ENCODE data around the gene YBX2.

DNA sequence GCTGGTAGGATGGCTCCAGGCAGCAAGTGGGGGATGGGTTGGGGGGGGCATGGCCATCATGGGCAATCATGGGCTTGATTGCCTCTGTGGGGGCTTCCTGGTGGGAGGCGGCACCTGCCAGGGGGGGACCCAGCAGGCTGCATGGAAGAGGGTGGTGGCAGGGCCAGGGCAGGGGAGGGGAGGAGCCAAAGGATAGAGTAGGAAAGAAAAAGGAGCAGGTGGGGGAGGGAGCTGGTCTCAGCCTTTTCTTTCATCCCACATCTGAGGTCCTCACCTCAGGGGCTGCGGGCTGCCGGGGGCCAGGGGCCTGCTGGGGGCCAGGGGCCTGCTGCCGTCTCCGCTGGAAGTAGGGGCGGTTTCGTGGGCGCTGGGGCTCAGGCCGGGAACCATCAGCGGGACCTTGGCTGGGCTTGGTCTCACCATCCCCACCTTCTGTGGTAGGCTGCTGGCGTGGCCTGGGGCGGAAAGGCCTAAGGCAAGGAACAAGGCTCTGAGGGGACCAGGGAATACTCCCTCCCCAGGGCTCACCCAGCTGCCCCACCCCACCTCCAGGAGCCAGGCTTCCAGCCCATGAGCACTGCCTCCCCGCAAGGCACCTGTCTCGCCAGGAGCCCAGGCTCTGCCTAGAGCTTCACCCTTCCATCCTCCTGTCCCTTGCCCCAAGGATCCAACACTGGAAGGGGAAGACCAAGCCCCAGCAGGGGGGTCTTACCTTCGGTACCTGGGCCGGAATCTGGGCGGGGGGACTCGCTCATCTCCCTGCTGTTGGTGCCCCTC, 5.0 kb downstream of the YBX2 start:
- TF ChIP-seq, protein P1, sequence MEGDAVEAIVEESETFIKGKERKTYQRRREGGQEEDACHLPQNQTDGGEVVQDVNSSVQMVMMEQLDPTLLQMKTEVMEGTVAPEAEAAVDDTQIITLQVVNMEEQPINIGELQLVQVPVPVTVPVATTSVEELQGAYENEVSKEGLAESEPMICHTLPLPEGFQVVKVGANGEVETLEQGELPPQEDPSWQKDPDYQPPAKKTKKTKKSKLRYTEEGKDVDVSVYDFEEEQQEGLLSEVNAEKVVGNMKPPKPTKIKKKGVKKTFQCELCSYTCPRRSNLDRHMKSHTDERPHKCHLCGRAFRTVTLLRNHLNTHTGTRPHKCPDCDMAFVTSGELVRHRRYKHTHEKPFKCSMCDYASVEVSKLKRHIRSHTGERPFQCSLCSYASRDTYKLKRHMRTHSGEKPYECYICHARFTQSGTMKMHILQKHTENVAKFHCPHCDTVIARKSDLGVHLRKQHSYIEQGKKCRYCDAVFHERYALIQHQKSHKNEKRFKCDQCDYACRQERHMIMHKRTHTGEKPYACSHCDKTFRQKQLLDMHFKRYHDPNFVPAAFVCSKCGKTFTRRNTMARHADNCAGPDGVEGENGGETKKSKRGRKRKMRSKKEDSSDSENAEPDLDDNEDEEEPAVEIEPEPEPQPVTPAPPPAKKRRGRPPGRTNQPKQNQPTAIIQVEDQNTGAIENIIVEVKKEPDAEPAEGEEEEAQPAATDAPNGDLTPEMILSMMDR (IDR thresholded peaks at IDR 0.05) = no peak
- TF ChIP-seq POLR2A (IDR thresholded peaks at IDR 0.05) (no peak), POLR2AphosphoS5 (IDR thresholded peaks at IDR 0.05) (no peak)
